Stimulated activated CD8-positive, alpha-beta memory T cell treated with anti-CD3 and anti-CD28 coated beads, Interleukin-12 subunit alpha, Interleukin-12 subunit beta, amount 100 ng/mL, for 24 hours (primary cell): Measurements from ENCODE around the gene NCAPD2.

Experiments used
- DNase-seq: peaks from one replicate; pipeline ENCODE4 v3.0.0-alpha.2; 2020; ENCODE audit errors: extremely low read depth

Gene NCAPD2

GRCh38 chr12:6570264-6570887, 76.5 kb downstream of the NCAPD2 start:
- no peak for DNase-seq

- no peak for DNase-seq
Measured at GRCh38 chr12:6573001-6573400, 79.1 kb downstream of the NCAPD2 start.

GRCh38 chr12:6574576-6575295, 80.8 kb downstream of the NCAPD2 start:
- DNase-seq, result no peak

GRCh38 chr12:6575648-6576047, 81.7 kb downstream of the NCAPD2 start:
- no peak for DNase-seq
